H1 (cell line): Measurements from ENCODE around the gene B3GALT5. TPM values are rescaled to one million over a fixed set of nuclear protein-coding genes. Genes with fewer than 3 reads are reported as not detected.

Experiments
- CTCF ChIA-PET: fragments of 300-600 bp; sonication (Branson Sonifier 250); formaldehyde crosslinking; loops from one replicate; lab custom pipeline; 2021; ENCODE audit not compliant: partially characterized antibody; lab: Charles Lee
- POLR2A ChIA-PET: fragments of 300-600 bp; sonication (Branson Sonifier 250); formaldehyde crosslinking; loops from one replicate; lab custom pipeline; 2021; ENCODE audit warnings: inconsistent platforms; ENCODE audit not compliant: partially characterized antibody; lab: Charles Lee
- DNase-seq, 2 experiments: peaks; one replicate each; pipeline versions ENCODE4 v3.0.0 to v3.0.0-alpha.2; 2010 to 2022; ENCODE audit warnings: low spot score in 2 of 2, low read depth in 1 of 2, mixed read lengths in 1 of 2
- FAIRE-seq: peaks from 2 replicates; lab custom pipeline; 2011; peaks lifted over from hg19 to GRCh38; lab: Jason Lieb, UNC
- H2AFZ ChIP-seq: 2 replicates; pipeline ENCODE4 v1.8.1; 2012; ENCODE audit warnings: low read length, inconsistent platforms
- H2AK5ac ChIP-seq: 2 replicates; pipeline ENCODE4 v1.6.1; 2013; ENCODE audit warnings: low read depth, low read length
- H2BK120ac ChIP-seq: replicated peaks from 2 replicates; pipeline ENCODE3; 2013; ENCODE audit warnings: low read depth, low read length, inconsistent platforms
- H2BK12ac ChIP-seq: 2 replicates; pipeline ENCODE4 v1.6.1; 2013; ENCODE audit warnings: low read depth, low read length
- H2BK15ac ChIP-seq: 2 replicates; pipeline ENCODE4 v1.6.1; 2013; ENCODE audit warnings: low read length
- H2BK20ac ChIP-seq: 2 replicates; pipeline ENCODE4 v1.6.1; 2013; ENCODE audit warnings: low read length
- H2BK5ac ChIP-seq: 2 replicates; pipeline ENCODE4 v1.6.1; 2013; ENCODE audit warnings: low read depth, low read length
- H3K14ac ChIP-seq: 2 replicates; pipeline ENCODE4 v1.6.1; 2013; ENCODE audit warnings: inconsistent platforms; ENCODE audit not compliant: insufficient read length
- H3K18ac ChIP-seq: 2 replicates; pipeline ENCODE4 v1.6.1; 2013; ENCODE audit warnings: low read length; ENCODE audit errors: extremely low read depth
- H3K23ac ChIP-seq: 2 replicates; pipeline ENCODE4 v1.6.1; 2013; ENCODE audit warnings: inconsistent platforms; ENCODE audit not compliant: insufficient read length
- H3K23me2 ChIP-seq: 2 replicates; pipeline ENCODE4 v1.6.1; 2013; ENCODE audit warnings: low read depth, low read length
- H3K27ac ChIP-seq: 2 replicates; pipeline ENCODE4 v1.6.1; 2011; ENCODE audit warnings: low read depth, low read length, inconsistent platforms
- H3K27me3 ChIP-seq, 4 experiments: replicated peaks in 1 of 4; 1 replicate in 1 of 4; 2 replicates in 3 of 4; pipeline versions ENCODE4 v1.6.1 to v1.8.1; 2011 to 2013; ENCODE audit warnings: low read length in 3 of 4, mild to moderate bottlenecking in 3 of 4, inconsistent platforms in 2 of 4, mixed read lengths in 2 of 4, moderate library complexity in 1 of 4; ENCODE audit not compliant: control insufficient read depth in 3 of 4, insufficient read depth in 3 of 4; ENCODE audit errors: extremely low read depth in 1 of 4
- H3K36me3 ChIP-seq, 4 experiments: 2 replicates each; pipeline versions ENCODE4 v1.6.1 to v1.8.1; 2011 to 2013; ENCODE audit warnings: mild to moderate bottlenecking in 4 of 4, low read length in 3 of 4, moderate library complexity in 2 of 4, control low read depth in 1 of 4, inconsistent platforms in 1 of 4; ENCODE audit not compliant: insufficient read depth in 4 of 4, control insufficient read depth in 2 of 4
- H3K4ac ChIP-seq: replicated peaks from 2 replicates; pipeline ENCODE3; 2013; ENCODE audit warnings: low read length, low read depth, mixed read lengths, inconsistent platforms; ENCODE audit not compliant: insufficient read length
- H3K4me1 ChIP-seq, 4 experiments: replicated peaks in 1 of 4; 1 replicate in 1 of 4; 2 replicates in 3 of 4; pipeline versions ENCODE4 v1.6.1 to v1.8.1; 2011 to 2013; ENCODE audit warnings: low read length in 3 of 4, inconsistent platforms in 2 of 4, mixed read lengths in 1 of 4; ENCODE audit not compliant: insufficient read depth in 4 of 4, control insufficient read depth in 3 of 4
- H3K4me2 ChIP-seq, 2 experiments: 2 replicates each; pipeline versions ENCODE4 v1.6.1 to v1.8.1; 2011 to 2013; ENCODE audit warnings: low read depth in 2 of 2, low read length in 2 of 2, control low read depth in 1 of 2, inconsistent platforms in 1 of 2, mild to moderate bottlenecking in 1 of 2; ENCODE audit not compliant: insufficient read depth in 1 of 2
- H3K4me3 ChIP-seq, 4 experiments: fragments of 200-600, 300-600 bp in 1 of 4; sonication (generic), shearing (Covaris generic), sonication (Bioruptor Twin) in 1 of 4; 2 replicates each; pipeline versions ENCODE4 v1.5.1 to v1.8.1; 2011 to 2016; ENCODE audit warnings: low read length in 4 of 4, low read depth in 3 of 4, control low read depth in 2 of 4, inconsistent platforms in 2 of 4, mild to moderate bottlenecking in 2 of 4, mixed read lengths in 1 of 4, moderate library complexity in 1 of 4; ENCODE audit not compliant: insufficient read depth in 2 of 4; ENCODE audit errors: extremely low read depth in 1 of 4
- H3K56ac ChIP-seq: replicated peaks from 2 replicates; pipeline ENCODE3; 2013; ENCODE audit warnings: low read depth, mild to moderate bottlenecking, mixed read lengths, low read length, inconsistent platforms; ENCODE audit not compliant: insufficient read length
- H3K79me1 ChIP-seq: 2 replicates; pipeline ENCODE4 v1.6.1; 2013; ENCODE audit warnings: low read depth, low read length, control low read depth
- H3K79me2 ChIP-seq, 2 experiments: 2 replicates each; pipeline versions ENCODE4 v1.6.1 to v1.8.1; 2012 to 2013; ENCODE audit warnings: low read length in 2 of 2, mild to moderate bottlenecking in 2 of 2, inconsistent platforms in 1 of 2; ENCODE audit not compliant: insufficient read depth in 2 of 2, control insufficient read depth in 1 of 2
- H3K9ac ChIP-seq, 4 experiments: replicated peaks in 1 of 4; 1 replicate in 1 of 4; 2 replicates in 3 of 4; pipeline versions ENCODE4 v1.6.1 to v1.8.1; 2011 to 2013; ENCODE audit warnings: low read depth in 3 of 4, low read length in 3 of 4, control low read depth in 2 of 4, mild to moderate bottlenecking in 2 of 4, moderate library complexity in 2 of 4, inconsistent platforms in 1 of 4; ENCODE audit errors: extremely low read depth in 1 of 4
- H3K9me3 ChIP-seq, 2 experiments: 2 replicates each; pipeline versions ENCODE4 v1.6.1 to v1.8.1; 2012 to 2013; ENCODE audit warnings: mild to moderate bottlenecking in 2 of 2, moderate library complexity in 2 of 2, control low read depth in 1 of 2, inconsistent platforms in 1 of 2, low read depth in 1 of 2, low read length in 1 of 2, mixed read lengths in 1 of 2; ENCODE audit not compliant: insufficient read depth in 2 of 2
- H4K20me1 ChIP-seq, 2 experiments: replicated peaks in 1 of 2; 2 replicates each; pipeline versions ENCODE3 to v1.8.1; 2011 to 2013; ENCODE audit warnings: inconsistent platforms in 2 of 2, low read length in 2 of 2, mild to moderate bottlenecking in 1 of 2; ENCODE audit not compliant: insufficient read depth in 2 of 2, control insufficient read depth in 1 of 2
- H4K5ac ChIP-seq: 2 replicates; pipeline ENCODE4 v1.6.1; 2013; ENCODE audit warnings: low read length, low read depth, mixed read lengths, inconsistent platforms; ENCODE audit not compliant: insufficient read length
- H4K8ac ChIP-seq: 2 replicates; pipeline ENCODE4 v1.8.0; 2013; ENCODE audit warnings: mild to moderate bottlenecking, moderate library complexity, low read length, inconsistent platforms; ENCODE audit not compliant: insufficient read depth; ENCODE audit errors: extremely low read depth
- H4K91ac ChIP-seq: replicated peaks from 2 replicates; pipeline ENCODE3; 2013; ENCODE audit warnings: low read length, mixed read lengths, inconsistent platforms; ENCODE audit not compliant: insufficient read length
- POLR2AphosphoS5 ChIP-seq: IDR thresholded peaks from 2 replicates; pipeline ENCODE4 v1.6.1; 2011; ENCODE audit warnings: low read depth, low read length
- SAP30 ChIP-seq: fragments of 300-600 bp; sonication (generic); IDR thresholded peaks from 2 replicates; pipeline ENCODE4 v1.7.1; 2012; ENCODE audit warnings: low read length, moderate library complexity, mild to moderate bottlenecking, inconsistent platforms; ENCODE audit not compliant: insufficient read depth, insufficient replicate concordance
- SUZ12 ChIP-seq: fragments of 200-600 bp; sonication (generic); IDR thresholded peaks from 2 replicates; pipeline ENCODE4 v1.6.1; 2012; ENCODE audit warnings: mild to moderate bottlenecking, inconsistent platforms, low read length, moderate library complexity, mixed read lengths
- WGBS, 2 experiments: shearing (Covaris generic) in 1 of 2; methylation state at CpG; one replicate each; pipeline versions ENCODE4 v1.1.6 to v1.1.7; 2013 to 2015; ENCODE audit warnings: low lambda C conversion rate in 2 of 2, mixed read lengths in 2 of 2, inconsistent platforms in 1 of 2, low coverage in 1 of 2, missing lambda C conversion rate in 1 of 2; ENCODE audit not compliant: insufficient replicate concordance in 2 of 2, insufficient coverage in 1 of 2, insufficient read length in 1 of 2; ENCODE audit errors: extremely low coverage in 1 of 2, missing lambda C conversion rate in 1 of 2; 5-methylcytosine and 5-hydroxymethylcytosine counted together
- polyA plus RNA-seq, 7 experiments: library from polyadenylated mRNA; depleted of rRNA in 3 of 7; stranded (reverse) in 5 of 7; unstranded in 2 of 7; fragments of >200 nt in 5 of 7; fragments of 200-250 nt in 2 of 7; gene quantifications; 1 replicate in 5 of 7; 2 replicates in 1 of 7; 4 replicates in 1 of 7; pipeline versions ENCODE4 v1.2.1 to v1.2.3, GENCODE V29; 2011 to 2013; ENCODE audit warnings: missing spikeins in 2 of 7, mixed read lengths in 2 of 7
- total RNA-seq: library from RNA; stranded (reverse); fragmentation: NEBNext Ultra II Directional; extraction: Animal tissue kit (Norgen Biotek cat#: 25700); gene quantifications from 2 replicates; pipeline ENCODE4 v1.2.1, GENCODE V29; 2021

The B3GALT5 gene
- total and polyA plus RNA-seq, 2 of the 8 experiments (the other 6 are each of a cell fraction or from before 2014, with no cell fraction given) = 11.9 to 25.1 TPM

DNA sequence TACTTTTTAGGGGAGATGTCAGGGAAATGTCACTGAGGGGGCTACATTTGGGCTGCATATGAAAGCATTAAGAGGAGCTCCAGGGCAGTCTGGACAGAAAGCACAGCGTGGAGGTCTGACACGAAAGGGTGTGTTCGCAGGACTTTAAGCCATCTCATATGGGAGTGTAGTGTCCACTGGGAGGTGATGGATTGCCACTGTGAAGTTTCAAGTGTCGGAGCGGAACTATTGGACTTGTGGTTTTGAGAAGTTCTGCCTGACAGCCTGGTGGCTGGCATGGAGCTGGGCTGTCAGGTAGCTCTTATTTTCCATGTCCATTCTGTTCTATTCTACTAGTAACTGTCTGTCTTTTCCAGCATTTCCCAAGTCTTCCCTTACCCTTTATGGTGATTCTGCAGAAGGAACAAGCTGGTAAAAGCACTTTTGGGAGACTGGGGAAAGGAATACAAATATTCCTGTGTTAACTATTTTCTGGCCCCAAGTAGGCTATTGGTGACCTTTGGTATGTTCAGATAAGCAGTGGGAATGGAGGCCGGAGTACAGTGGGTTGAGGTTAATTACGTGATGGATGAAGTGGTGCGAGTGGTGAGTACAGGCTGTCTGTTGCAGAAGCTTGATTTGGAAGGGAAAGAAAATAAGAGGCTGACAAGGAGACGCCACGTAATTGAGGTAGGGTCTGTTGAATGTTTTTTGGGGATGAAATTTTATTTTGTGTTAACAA is 19.3 kb downstream of the B3GALT5 start:
- no peak overlapping the region for H4K91ac ChIP-seq
- peaks cover 4 to 28% (median 13%) of the 10 kb centered on the region in 4 experiments; a peak in 6 of 7 replicates for H3K4me1 ChIP-seq
- H4K8ac ChIP-seq = no peak overlapping the region
- H3K23ac ChIP-seq = no peak overlapping the region
- no peak for DNase-seq
- 97 to 100% methylated on average over 4 to 10 of the region's 10 CpGs for WGBS, 2 experiments
- H3K79me2 ChIP-seq = peaks cover 11 to 99% of the 10 kb centered on the region in 2 experiments; a peak in 3 of 4 replicates
- H2BK5ac ChIP-seq = no peak overlapping the region
- TF ChIP-seq POLR2AphosphoS5 = peak; percentile 27; the same call in 1 of the 2 replicates
- no peak for TF ChIP-seq SUZ12
- TF ChIP-seq SAP30 = no peak
- FAIRE-seq = no peak
- H4K20me1 ChIP-seq = peaks cover 0 to 4% of the 10 kb centered on the region in 2 experiments
- H3K23me2 ChIP-seq = no peaks in the 10 kb centered on the region
- peaks cover 0 to 6% (median 1%) of the 10 kb centered on the region in 4 experiments; a peak in 2 of 8 replicates for H3K36me3 ChIP-seq
- H3K9me3 ChIP-seq = no peaks in the 10 kb centered on the region
- H2AFZ ChIP-seq = no peak overlapping the region
- no peak overlapping the region for H2BK20ac ChIP-seq
- no peak overlapping the region for H3K56ac ChIP-seq
- H2AK5ac ChIP-seq = no peak overlapping the region
- H3K27ac ChIP-seq = no peak overlapping the region
- H3K27me3 ChIP-seq = no peaks in the 10 kb centered on the region
- H3K4me2 ChIP-seq = no peak overlapping the region
- no peak overlapping the region for H2BK15ac ChIP-seq
- no peak overlapping the region for H2BK12ac ChIP-seq
- no peak overlapping the region for H3K4me3 ChIP-seq
- no peak overlapping the region for H2BK120ac ChIP-seq
- no peak overlapping the region for H3K4ac ChIP-seq
- ChIA-PET POLR2A (interaction anchor here (0.8 to 20.1 kb wide), 5 partner anchors 9 to 183 kb away, joined by 3 to 222 read pairs (median 5); partner anchors contain the start of gene B3GALT5), CTCF (interaction anchor here (0.9 to 2.5 kb wide), 6 partner anchors 13 to 114 kb away, joined by 3 to 7 read pairs (median 4); no protein-coding TSS in a partner anchor)
- no peak overlapping the region for H4K5ac ChIP-seq
- H3K79me1 ChIP-seq = peaks cover 11% of the 10 kb centered on the region
- H3K9ac ChIP-seq = no peak overlapping the region
- no peak overlapping the region for H3K14ac ChIP-seq
- no peak overlapping the region for H3K18ac ChIP-seq
